Ectodermal cell (in vitro differentiated cells): Measurements from ENCODE around the gene TRPM6.
"Not testable (repeated sequence)": the region's sequence is repeated elsewhere in the genome, so short reads cannot be mapped to it uniquely, and the experiment has no call there.

Experiments used
- H3K27ac ChIP-seq: 2 replicates; pipeline ENCODE4 v1.7.0; 2013; ENCODE audit warnings: mild to moderate bottlenecking, low read depth, low read length; ENCODE audit not compliant: insufficient read depth, poor library complexity, severe bottlenecking
- H3K27me3 ChIP-seq: 2 replicates; pipeline ENCODE4 v1.7.0; 2013; ENCODE audit warnings: mild to moderate bottlenecking, low read length; ENCODE audit not compliant: insufficient read depth, control insufficient read depth, poor library complexity, severe bottlenecking
- H3K36me3 ChIP-seq: one replicate; pipeline ENCODE4 v1.7.0; 2013; ENCODE audit warnings: low read length; ENCODE audit not compliant: control insufficient read depth, insufficient read depth
- H3K4me1 ChIP-seq: one replicate; pipeline ENCODE4 v1.7.0; 2013; ENCODE audit warnings: low read length; ENCODE audit not compliant: control insufficient read depth, insufficient read depth
- H3K4me3 ChIP-seq: 2 replicates; pipeline ENCODE4 v1.7.0; 2013; ENCODE audit warnings: low read depth, low read length, control low read depth; ENCODE audit not compliant: insufficient read depth
- H3K9me3 ChIP-seq: 2 replicates; pipeline ENCODE4 v1.7.0; 2013; ENCODE audit warnings: mild to moderate bottlenecking, low read length, moderate library complexity; ENCODE audit not compliant: control insufficient read depth
- whole genome bisulfite sequencing, 2 experiments: methylation state at CpG; one replicate each; pipeline ENCODE4 v1.1.7; 2013; ENCODE audit warnings: missing lambda C conversion rate in 2 of 2; 5-methylcytosine and 5-hydroxymethylcytosine counted together

The TRPM6 gene

GRCh38 chr9:74859786-74860185 is 27.9 kb downstream of the TRPM6 start:
- Histone ChIP-seq H3K9me3 (no peaks in the 10 kb centered on the region), H3K27me3 (no peaks in the 10 kb centered on the region)
- WGBS, 2 experiments: 89 to 91% methylated on average over 1 to 2 of the region's 2 CpGs

GRCh38 chr9:74858751-74859414 is 28.8 kb downstream of the TRPM6 start:
- Histone ChIP-seq H3K4me1 (no peaks in the 10 kb centered on the region), H3K4me3 (no peak overlapping the region), H3K27me3 (no peaks in the 10 kb centered on the region), H3K9me3 (no peaks in the 10 kb centered on the region), H3K27ac (no peak overlapping the region), H3K36me3 (no peaks in the 10 kb centered on the region)
- WGBS, 2 experiments: 95 to 97% methylated on average over 4 of the region's 4 CpGs

More at GRCh38 chr9:74859786-74860185, 27.9 kb downstream of the TRPM6 start:
- H3K4me3 ChIP-seq: no peak overlapping the region
- H3K36me3 ChIP-seq: no peaks in the 10 kb centered on the region
- H3K4me1 ChIP-seq: no peaks in the 10 kb centered on the region
- H3K27ac ChIP-seq: no peak overlapping the region

- Histone ChIP-seq H3K27ac (no peak overlapping the region), H3K27me3 (no peaks in the 10 kb centered on the region), H3K4me3 (no peak overlapping the region), H3K36me3 (no peaks in the 10 kb centered on the region), H3K9me3 (no peaks in the 10 kb centered on the region), H3K4me1 (no peaks in the 10 kb centered on the region)
Observed at GRCh38 chr9:74856989-74857388, 30.7 kb downstream of the TRPM6 start.

DNA sequence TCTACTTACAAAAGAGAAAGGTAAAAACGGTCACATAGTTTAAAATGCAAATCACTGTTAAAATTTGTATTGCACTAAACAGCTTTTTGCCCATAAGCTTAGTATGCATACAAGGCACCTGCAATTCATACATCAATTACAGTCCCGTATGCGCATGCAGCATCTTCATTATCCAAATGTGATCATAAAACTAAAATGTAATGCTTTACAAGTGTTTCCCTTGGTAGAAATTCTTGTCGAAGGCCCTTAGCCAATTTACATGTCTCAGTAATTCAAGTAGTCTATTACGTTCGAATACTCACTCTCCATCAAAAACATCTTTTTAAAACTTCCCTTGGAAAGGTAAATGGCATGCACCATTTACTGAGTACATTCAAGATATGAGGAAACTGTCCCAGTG is 32.6 kb downstream of the TRPM6 start:
- no peak overlapping the region for H3K4me3 ChIP-seq
- WGBS, 2 experiments: 93 to 96% methylated on average over 6 of the region's 6 CpGs

GRCh38 chr9:74853024-74853423 is 34.7 kb downstream of the TRPM6 start:
- not testable (repeated sequence) for H3K36me3 ChIP-seq, H3K27ac ChIP-seq, H3K27me3 ChIP-seq, H3K4me3 ChIP-seq, H3K9me3 ChIP-seq, H3K4me1 ChIP-seq
- WGBS, 2 experiments: 96 to 98% methylated on average over 36 of the region's 36 CpGs

More for the DNA sequence above, 32.6 kb downstream of the TRPM6 start:
- Histone ChIP-seq H3K4me1 (no peaks in the 10 kb centered on the region), H3K36me3 (no peaks in the 10 kb centered on the region), H3K27me3 (no peaks in the 10 kb centered on the region), H3K9me3 (no peaks in the 10 kb centered on the region), H3K27ac (no peak overlapping the region)

DNA sequence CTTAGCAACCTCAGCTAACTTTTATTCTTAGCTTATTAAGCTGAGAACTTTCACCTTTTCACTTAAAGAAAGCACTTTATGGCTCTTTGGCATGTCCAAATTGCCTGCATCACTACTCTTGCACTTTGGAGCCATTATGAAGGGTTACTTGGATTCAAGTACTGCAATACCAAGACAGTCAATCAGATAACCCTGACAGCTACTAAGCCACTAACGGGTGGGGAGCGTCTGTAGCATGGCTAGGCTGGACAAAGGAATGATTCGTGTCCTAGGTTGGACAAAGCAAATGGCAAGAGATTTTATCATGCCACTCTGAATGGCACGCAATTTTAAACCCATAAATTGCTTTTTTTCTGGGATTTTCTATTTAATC is 39.6 kb downstream of the TRPM6 start:
- Histone ChIP-seq H3K4me3 (no peak overlapping the region), H3K27me3 (no peaks in the 10 kb centered on the region), H3K9me3 (no peaks in the 10 kb centered on the region), H3K4me1 (no peaks in the 10 kb centered on the region), H3K36me3 (no peaks in the 10 kb centered on the region), H3K27ac (no peak overlapping the region)
- 92 to 96% methylated on average over 4 of the region's 4 CpGs for WGBS, 2 experiments

DNA sequence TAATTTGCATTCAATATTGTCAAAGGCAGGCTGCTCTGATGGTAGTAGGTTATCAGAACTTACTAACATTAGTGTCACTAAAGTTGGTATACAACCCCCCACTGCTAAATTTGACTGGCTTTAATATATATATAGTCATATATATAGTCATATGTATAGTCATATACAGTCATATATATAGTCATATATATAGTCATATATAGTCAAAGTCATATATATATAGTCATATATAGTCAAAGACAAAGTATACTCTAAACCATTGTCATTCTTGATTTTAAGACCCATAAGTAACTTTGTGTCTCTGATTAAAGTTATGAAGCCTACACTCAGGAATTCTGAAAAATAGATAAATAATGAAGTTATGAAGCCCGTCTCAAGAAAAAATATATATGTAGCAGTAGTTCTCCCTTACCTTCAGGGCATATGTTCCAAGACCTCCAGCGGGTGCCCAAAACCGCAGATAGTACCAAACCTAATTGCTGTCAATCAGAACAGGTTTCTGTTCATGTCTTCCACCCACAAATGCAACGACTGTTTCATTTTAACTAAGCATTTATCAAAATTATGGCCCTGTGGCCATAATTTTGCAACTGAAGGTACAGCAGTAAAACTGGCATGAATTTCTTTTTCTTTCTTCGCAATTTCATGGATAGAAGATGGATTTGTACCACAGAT is 40.1 kb downstream of the TRPM6 start:
- Histone ChIP-seq H3K36me3 (no peaks in the 10 kb centered on the region), H3K9me3 (no peaks in the 10 kb centered on the region), H3K27me3 (no peaks in the 10 kb centered on the region), H3K27ac (no peak overlapping the region), H3K4me1 (no peaks in the 10 kb centered on the region), H3K4me3 (no peak overlapping the region)
- WGBS, 2 experiments: 95 to 98% methylated on average over 5 of the region's 5 CpGs

DNA sequence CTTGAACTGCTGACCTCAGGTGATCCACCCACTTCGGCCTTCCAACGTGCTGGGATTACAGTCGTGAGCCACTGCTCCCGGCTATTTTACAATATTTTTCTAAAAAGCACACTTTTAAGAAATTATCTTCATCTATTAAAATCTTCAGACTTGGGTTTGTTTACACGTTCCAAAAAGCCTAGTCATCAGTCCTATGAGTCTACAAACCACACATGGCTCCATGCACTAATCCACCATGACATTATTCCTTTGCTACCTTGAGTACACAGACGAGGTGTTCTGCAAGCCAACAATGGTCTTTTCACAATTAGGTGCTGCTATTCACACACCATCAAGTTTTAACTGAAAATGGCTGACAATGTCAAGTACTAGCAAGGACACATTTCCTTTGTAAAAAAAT is 41.0 kb downstream of the TRPM6 start:
- H3K9me3 ChIP-seq: no peaks in the 10 kb centered on the region
- H3K4me3 ChIP-seq: no peak overlapping the region
- no peaks in the 10 kb centered on the region for H3K27me3 ChIP-seq
- H3K27ac ChIP-seq: no peak overlapping the region
- WGBS, 2 experiments: 93 to 94% methylated on average over 6 of the region's 6 CpGs
- H3K36me3 ChIP-seq: no peaks in the 10 kb centered on the region
- no peaks in the 10 kb centered on the region for H3K4me1 ChIP-seq

- Histone ChIP-seq H3K27me3 (no peaks in the 10 kb centered on the region), H3K4me1 (no peaks in the 10 kb centered on the region), H3K27ac (no peak overlapping the region), H3K36me3 (no peaks in the 10 kb centered on the region), H3K4me3 (no peak overlapping the region), H3K9me3 (no peaks in the 10 kb centered on the region)
- 93 to 95% methylated on average over 3 to 4 of the region's 4 CpGs for WGBS, 2 experiments
Observed at GRCh38 chr9:74838351-74838750, 49.4 kb downstream of the TRPM6 start.

- Histone ChIP-seq H3K4me3 (no peak overlapping the region), H3K9me3 (no peaks in the 10 kb centered on the region), H3K36me3 (no peaks in the 10 kb centered on the region), H3K27me3 (no peaks in the 10 kb centered on the region), H3K27ac (no peak overlapping the region), H3K4me1 (no peaks in the 10 kb centered on the region)
- 98 to 100% methylated on average over 1 of the region's 1 CpG for WGBS, 2 experiments
Observed at GRCh38 chr9:74824654-74825053, 63.1 kb downstream of the TRPM6 start.
